ENCODE results near the gene ZCCHC14. TPM values are rescaled to one million over a fixed set of nuclear protein-coding genes. Genes with fewer than 3 reads are reported as not detected.
A peak's percentile ranks its signal among the peaks of the same experiment; 100 is the strongest.

ZCCHC14 gene
- total and polyA plus RNA-seq, 2 of the 13 experiments (the other 11 are each of a cell fraction or from before 2014, with no cell fraction given): 12.4 to 12.5 TPM

DNA sequence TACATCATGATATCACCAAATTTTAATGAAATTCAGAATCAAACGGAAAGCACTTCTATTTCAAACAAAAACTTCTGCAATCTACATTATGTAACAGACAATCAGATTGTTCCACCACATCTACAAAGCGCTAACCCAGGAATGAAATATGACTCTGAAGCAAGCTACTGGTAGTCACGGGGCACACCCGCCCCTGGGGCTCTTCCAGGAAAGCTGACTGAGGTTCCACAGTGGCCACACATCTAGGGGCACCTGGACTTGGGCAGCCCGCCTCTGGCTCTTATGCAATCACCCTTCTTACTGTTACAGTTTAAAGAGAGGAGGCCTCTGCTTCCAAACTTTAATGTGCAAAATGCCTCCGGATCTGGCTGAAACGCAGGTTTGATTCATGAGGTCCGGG lies 27.5 kb downstream of the ZCCHC14 start (continued):
- TF ChIP-seq PRMT3 (CRISPR knock-in tag; IDR thresholded peaks at IDR 0.05; ENCODE audit: borderline replicate concordance, low read depth) (no peak), ZEB1 (IDR thresholded peaks at IDR 0.05; ENCODE audit: insufficient replicate concordance, low read depth) (peak; percentile 53), ZSCAN21 (CRISPR knock-in tag; IDR thresholded peaks at IDR 0.05; ENCODE audit: borderline replicate concordance) (no peak), HNRNPL (IDR thresholded peaks at IDR 0.05; ENCODE audit: low read depth, low read length) (0 out of 2 replicates have a peak, but pooled peaks have one; percentile 39), ZNF644 (CRISPR knock-in tag; IDR thresholded peaks at IDR 0.05; ENCODE audit: low read depth) (0 out of 2 replicates have a peak, but pooled peaks have one; percentile 52), RBFOX2 (IDR thresholded peaks at IDR 0.05; ENCODE audit: low read depth, low read length) (no peak), DNMT3B (CRISPR knock-in tag; conservative IDR thresholded peaks at IDR 0.05) (no peak), HMG20B (CRISPR knock-in tag; conservative IDR thresholded peaks at IDR 0.05) (0 out of 2 replicates have a peak, but pooled peaks have one; percentile 39), ZNF329 (CRISPR knock-in tag; IDR thresholded peaks at IDR 0.05; ENCODE audit: low read depth) (no peak), GFI1 (CRISPR knock-in tag; IDR thresholded peaks at IDR 0.05; ENCODE audit: borderline replicate concordance) (0 out of 2 replicates have a peak, but pooled peaks have one; percentile 35), CREM (IDR thresholded peaks at IDR 0.05) (peak; percentile 46; the same call in 1 of the 2 replicates), CREM (CRISPR knock-in tag; IDR thresholded peaks at IDR 0.05) (no peak), YEATS4 (CRISPR knock-in tag; IDR thresholded peaks at IDR 0.05; ENCODE audit: borderline replicate concordance) (no peak), FOXJ3 (CRISPR knock-in tag; IDR thresholded peaks at IDR 0.05; ENCODE audit: borderline replicate concordance) (peak; percentile 72; the same call in 1 of the 2 replicates), SP4 (CRISPR knock-in tag; IDR thresholded peaks at IDR 0.05) (peak; percentile 27; the same call in 1 of the 2 replicates), MTA1 (CRISPR knock-in tag; IDR thresholded peaks at IDR 0.05; ENCODE audit: borderline replicate concordance) (no peak)
- TF ChIP-seq, protein P1, sequence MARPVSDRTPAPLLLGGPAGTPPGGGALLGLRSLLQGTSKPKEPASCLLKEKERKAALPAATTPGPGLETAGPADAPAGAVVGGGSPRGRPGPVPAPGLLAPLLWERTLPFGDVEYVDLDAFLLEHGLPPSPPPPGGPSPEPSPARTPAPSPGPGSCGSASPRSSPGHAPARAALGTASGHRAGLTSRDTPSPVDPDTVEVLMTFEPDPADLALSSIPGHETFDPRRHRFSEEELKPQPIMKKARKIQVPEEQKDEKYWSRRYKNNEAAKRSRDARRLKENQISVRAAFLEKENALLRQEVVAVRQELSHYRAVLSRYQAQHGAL (CRISPR knock-in tag; IDR thresholded peaks at IDR 0.05; ENCODE audit: not compliant biosample characterization): peak; percentile 68
- TF ChIP-seq, protein P2, sequence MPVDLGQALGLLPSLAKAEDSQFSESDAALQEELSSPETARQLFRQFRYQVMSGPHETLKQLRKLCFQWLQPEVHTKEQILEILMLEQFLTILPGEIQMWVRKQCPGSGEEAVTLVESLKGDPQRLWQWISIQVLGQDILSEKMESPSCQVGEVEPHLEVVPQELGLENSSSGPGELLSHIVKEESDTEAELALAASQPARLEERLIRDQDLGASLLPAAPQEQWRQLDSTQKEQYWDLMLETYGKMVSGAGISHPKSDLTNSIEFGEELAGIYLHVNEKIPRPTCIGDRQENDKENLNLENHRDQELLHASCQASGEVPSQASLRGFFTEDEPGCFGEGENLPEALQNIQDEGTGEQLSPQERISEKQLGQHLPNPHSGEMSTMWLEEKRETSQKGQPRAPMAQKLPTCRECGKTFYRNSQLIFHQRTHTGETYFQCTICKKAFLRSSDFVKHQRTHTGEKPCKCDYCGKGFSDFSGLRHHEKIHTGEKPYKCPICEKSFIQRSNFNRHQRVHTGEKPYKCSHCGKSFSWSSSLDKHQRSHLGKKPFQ (CRISPR knock-in tag; IDR thresholded peaks at IDR 0.05; ENCODE audit: insufficient replicate concordance): no peak
- TF ChIP-seq, protein P3, sequence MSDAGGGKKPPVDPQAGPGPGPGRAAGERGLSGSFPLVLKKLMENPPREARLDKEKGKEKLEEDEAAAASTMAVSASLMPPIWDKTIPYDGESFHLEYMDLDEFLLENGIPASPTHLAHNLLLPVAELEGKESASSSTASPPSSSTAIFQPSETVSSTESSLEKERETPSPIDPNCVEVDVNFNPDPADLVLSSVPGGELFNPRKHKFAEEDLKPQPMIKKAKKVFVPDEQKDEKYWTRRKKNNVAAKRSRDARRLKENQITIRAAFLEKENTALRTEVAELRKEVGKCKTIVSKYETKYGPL (CRISPR knock-in tag; IDR thresholded peaks at IDR 0.05): peak; percentile 96
- TF ChIP-seq, protein P4, sequence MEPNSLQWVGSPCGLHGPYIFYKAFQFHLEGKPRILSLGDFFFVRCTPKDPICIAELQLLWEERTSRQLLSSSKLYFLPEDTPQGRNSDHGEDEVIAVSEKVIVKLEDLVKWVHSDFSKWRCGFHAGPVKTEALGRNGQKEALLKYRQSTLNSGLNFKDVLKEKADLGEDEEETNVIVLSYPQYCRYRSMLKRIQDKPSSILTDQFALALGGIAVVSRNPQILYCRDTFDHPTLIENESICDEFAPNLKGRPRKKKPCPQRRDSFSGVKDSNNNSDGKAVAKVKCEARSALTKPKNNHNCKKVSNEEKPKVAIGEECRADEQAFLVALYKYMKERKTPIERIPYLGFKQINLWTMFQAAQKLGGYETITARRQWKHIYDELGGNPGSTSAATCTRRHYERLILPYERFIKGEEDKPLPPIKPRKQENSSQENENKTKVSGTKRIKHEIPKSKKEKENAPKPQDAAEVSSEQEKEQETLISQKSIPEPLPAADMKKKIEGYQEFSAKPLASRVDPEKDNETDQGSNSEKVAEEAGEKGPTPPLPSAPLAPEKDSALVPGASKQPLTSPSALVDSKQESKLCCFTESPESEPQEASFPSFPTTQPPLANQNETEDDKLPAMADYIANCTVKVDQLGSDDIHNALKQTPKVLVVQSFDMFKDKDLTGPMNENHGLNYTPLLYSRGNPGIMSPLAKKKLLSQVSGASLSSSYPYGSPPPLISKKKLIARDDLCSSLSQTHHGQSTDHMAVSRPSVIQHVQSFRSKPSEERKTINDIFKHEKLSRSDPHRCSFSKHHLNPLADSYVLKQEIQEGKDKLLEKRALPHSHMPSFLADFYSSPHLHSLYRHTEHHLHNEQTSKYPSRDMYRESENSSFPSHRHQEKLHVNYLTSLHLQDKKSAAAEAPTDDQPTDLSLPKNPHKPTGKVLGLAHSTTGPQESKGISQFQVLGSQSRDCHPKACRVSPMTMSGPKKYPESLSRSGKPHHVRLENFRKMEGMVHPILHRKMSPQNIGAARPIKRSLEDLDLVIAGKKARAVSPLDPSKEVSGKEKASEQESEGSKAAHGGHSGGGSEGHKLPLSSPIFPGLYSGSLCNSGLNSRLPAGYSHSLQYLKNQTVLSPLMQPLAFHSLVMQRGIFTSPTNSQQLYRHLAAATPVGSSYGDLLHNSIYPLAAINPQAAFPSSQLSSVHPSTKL (CRISPR knock-in tag; IDR thresholded peaks at IDR 0.05): peak; percentile 84
- TF ChIP-seq, protein P5, sequence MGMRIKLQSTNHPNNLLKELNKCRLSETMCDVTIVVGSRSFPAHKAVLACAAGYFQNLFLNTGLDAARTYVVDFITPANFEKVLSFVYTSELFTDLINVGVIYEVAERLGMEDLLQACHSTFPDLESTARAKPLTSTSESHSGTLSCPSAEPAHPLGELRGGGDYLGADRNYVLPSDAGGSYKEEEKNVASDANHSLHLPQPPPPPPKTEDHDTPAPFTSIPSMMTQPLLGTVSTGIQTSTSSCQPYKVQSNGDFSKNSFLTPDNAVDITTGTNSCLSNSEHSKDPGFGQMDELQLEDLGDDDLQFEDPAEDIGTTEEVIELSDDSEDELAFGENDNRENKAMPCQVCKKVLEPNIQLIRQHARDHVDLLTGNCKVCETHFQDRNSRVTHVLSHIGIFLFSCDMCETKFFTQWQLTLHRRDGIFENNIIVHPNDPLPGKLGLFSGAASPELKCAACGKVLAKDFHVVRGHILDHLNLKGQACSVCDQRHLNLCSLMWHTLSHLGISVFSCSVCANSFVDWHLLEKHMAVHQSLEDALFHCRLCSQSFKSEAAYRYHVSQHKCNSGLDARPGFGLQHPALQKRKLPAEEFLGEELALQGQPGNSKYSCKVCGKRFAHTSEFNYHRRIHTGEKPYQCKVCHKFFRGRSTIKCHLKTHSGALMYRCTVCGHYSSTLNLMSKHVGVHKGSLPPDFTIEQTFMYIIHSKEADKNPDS (CRISPR knock-in tag; IDR thresholded peaks at IDR 0.05): no peak

Measured in HepG2 (cell line).